Activated CD4-positive, alpha-beta T cell treated with anti-CD3 and anti-CD28 coated beads, Interleukin-2, amount 50 U/mL, for 24 hours (primary cell): ENCODE measurements around the gene TBXAS1.
"Not testable (repeated sequence)": the region's sequence is repeated elsewhere in the genome, so short reads cannot be mapped to it uniquely, and the experiment has no call there.

Experiments
- DNase-seq, 2 donors: peaks; one replicate each; pipeline ENCODE4 v3.0.0-alpha.2; 2020; ENCODE audit warnings: low read depth in 1 of 2, low spot score in 1 of 2

Gene TBXAS1

GRCh38 chr7:139913021-139913844 lies 84.2 kb downstream of the TBXAS1 start:
- DNase-seq: no peak

GRCh38 chr7:139913845-139914135 lies 84.7 kb downstream of the TBXAS1 start:
- DNase-seq: no peak

DNA sequence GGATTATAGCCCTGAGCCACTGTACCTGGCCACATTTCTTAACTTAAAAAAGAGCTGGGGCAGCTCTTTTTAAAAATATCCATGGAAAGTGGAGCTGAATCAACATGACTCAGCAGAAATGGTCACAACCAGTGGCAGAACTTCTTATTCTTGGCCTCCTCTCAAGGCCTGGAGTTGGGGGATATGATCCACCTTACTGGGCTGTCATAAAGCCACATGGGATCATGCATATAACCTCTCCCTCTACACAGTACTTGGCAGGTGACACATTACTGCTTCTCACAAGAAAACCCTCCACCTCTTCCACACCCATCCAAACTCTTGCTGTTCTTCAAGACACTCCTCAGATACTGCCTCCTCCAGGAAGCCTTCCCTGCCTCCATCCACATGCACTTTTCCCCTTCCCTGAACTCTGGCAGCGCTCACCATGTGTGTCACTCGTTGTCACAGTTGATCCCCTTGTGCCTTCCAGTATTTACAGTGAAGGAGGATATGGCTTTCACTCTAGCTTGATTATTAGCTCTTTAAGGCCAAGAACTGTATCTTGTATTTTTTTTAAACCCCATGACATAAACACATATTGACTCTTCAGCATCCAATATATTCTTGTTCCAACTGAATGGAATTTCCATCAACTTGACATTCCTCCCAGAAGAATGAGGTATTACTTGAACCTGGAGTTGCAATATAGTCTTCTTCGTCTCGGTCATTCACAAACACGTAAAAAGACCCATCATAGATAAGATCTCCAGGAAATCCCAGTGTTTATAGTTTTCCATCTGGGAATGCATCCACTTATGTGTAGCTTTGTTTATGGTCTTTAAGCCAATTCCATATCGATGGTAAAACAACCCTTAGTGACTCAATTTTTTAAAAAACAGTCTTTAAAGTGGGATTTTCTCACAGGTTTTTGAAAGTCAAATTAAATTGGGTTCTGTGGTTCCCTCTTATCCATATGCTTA lies 85.5 kb downstream of the TBXAS1 start:
- DNase-seq: no peak

DNA sequence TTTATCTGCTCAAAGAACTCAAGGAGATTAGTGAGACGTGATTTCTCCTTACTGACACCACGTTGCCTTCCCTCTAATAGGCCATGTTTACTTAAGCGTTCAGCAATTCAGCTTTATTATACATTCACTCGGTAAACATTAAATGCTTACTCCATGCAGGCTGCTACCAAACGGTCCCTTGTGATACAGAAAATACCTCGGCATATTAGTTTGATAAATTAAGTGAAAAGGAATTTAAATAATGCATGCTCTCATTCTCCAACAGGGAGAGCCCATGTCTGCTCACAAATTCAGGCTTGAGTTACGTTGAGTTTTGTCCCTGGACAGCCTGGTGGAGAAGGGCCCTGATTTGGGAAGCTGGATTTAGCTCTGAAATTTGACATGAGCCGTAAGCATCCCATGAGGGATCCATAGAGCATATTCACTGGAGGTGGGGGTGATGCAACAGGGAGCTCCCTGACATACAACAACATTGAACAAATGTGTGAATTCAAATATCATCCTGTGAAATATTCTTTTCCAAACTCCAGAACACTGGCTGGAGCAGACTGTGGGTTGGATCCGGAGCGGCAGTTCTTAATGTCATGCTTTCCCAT lies 86.3 kb downstream of the TBXAS1 start:
- DNase-seq: no peak

- DNase-seq: peak; percentile 30 to 76
Measured at GRCh38 chr7:139915864-139916716, 87.0 kb downstream of the TBXAS1 start.

DNA sequence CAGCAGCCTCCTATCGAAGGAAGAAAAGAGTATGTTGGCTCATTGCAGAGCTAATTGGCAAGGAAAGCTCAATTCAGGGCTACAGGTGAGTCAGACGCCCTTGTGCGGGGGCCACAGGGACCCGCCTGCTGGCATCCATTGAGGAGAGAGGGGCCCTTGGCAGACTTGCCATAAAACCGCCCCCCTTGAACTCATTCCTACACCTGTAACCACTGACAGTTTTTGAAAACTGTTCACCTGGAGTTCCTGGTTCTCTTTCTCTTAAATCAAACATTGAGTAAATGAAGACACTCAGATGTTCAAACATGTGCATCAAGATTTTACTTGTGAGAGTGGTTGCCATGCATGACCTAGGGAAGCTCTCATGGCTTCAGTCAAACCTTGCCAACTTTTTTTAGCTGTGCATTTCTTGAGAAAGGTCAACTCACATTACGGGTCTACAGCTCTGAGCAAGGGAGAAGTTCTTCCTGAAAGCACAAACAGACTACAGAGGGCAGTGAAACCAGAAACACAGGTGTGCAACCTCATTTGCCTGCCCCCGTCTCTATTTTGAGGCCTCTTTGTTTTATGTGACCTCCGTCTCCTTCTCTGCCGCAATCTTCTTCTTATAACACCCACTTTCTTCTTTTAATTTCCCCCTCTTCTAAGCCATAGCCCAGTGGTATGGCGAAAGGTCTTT lies 87.8 kb downstream of the TBXAS1 start:
- DNase-seq: no peak

DNA sequence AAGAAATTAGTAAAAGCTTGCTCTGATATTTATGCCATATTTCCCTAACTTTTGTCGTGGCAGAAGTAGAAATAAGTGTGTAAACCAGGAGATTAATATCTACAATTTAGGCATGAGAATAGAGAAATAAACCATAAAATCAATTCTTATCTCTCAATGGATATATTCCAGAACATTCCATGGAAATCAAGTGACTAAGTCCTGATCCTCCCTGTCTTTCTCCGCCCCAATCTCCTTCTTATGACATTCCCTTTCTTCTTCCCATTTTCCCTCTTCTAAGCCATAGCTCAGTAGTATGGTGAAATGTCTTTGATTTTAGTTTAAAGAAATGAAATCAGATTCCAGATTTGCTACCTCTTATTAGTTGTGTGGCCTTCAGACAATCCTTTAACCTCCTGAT lies 88.8 kb downstream of the TBXAS1 start:
- DNase-seq: no peak

DNA sequence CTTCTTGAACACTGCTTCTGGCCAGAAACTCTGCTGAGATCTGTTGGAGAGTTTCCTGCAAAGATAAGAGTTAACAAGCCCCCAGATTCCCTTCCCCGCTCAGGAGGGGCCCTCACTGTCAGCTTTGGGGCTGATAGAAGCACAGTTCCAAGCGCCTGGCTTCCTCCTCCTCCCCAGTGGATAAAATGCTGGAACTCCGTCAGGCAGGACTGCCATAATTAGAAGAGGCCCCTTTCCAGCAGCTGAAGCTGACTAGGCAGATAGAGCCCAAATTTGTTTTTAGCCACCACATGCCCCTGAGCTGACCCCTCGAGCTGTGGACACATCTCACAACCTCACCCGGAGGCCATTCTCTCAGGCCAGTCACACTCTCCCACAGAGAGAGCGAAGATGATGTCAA lies 89.4 kb downstream of the TBXAS1 start:
- DNase-seq: no peak

DNA sequence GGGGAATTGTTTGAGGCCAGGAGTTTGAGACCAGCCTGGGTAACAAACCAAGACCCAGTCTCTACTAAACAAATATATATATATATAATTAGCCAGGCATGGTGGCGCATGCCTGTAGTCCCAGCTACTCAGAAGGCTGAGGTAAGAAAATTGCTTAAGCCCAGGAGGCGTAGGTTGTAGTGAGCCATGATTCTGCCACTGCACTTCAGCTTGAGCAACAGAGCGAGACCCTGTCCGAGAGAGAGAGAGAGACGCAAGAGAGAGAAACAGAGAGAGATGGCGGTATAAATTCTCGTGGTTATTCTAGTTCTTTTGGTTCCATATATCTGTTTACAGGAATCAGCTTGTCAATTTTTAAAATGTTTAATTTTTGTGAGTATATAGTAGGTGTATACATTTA lies 94.0 kb downstream of the TBXAS1 start:
- no peak for DNase-seq

DNA sequence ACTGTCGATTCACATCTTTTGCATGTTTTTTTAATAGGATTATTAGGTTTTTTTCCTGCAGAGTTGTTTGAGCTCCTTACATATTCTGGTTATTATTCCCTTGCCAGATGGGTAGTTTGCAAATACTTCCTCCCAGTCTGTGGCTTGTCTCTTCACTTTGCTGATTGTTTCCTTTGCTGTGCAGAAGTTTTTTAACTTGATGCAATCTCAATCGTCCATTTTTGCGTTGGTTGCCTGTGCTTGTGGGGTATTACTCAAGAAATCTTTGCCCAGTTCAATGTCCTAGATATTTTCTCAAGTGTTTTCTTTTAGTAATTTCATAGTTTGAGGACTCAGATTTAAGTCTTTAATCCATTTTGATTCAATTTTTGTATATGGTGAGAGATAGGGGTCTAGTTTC lies 95.4 kb downstream of the TBXAS1 start:
- no peak for DNase-seq

DNA sequence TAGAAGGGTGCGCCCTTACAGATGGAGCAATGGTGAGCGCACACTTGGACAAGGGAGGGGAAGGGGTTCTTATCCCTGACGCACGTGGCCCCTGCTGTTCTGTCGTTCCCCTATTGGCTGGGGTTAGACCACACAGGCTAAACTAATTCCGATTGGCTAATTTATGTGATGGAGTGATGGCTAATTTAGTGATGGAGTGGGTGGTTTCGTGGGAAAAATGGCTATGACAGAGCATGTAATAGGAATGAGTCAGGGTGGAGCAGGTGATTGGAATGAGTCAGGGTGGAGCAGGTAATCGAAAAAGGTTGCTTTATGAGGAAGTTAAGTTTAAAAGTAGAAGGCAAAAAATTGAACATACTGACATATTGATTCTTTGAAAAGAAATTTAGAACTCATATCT lies 100.2 kb downstream of the TBXAS1 start:
- not testable (repeated sequence) for DNase-seq

- no peak for DNase-seq
Measured at GRCh38 chr7:139930286-139930965, 101.4 kb downstream of the TBXAS1 start.

DNA sequence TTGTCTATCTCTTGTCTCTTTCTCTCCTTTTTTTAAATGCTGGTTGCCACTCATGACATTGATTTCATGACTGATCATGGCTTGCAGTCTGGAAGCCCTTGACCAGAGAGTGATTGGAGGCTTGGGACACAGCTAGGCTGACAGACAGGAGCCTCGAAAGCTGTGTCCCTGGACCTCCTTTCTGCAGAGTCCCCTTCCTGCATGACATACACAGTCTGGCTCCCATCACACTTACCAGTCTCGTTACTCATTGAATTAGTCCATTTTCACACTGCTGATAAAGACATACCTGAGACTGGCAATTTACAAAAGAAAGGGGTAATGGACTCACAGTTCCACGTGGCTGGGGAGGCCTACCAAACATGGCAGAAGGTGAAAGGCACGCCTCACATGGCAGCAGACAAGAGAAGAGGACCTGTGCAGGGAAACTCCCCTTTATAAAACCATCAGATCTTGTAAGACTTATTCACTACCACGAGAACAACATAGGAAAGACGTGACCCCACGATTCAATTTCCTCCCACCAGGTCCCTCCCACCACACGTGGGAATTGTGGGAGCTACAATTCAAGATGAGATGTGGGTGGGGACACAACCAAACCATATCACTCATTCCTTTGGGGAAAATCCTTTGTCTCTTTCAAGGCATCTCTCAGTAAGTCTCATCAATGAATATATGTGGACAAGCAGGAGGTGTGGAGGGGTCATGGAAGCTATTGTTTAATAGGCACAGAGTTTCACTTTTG lies 102.3 kb downstream of the TBXAS1 start:
- DNase-seq: no peak

GRCh38 chr7:139932531-139932930 lies 103.5 kb downstream of the TBXAS1 start:
- DNase-seq: no peak

GRCh38 chr7:139936760-139937310 lies 107.8 kb downstream of the TBXAS1 start:
- no peak for DNase-seq

DNA sequence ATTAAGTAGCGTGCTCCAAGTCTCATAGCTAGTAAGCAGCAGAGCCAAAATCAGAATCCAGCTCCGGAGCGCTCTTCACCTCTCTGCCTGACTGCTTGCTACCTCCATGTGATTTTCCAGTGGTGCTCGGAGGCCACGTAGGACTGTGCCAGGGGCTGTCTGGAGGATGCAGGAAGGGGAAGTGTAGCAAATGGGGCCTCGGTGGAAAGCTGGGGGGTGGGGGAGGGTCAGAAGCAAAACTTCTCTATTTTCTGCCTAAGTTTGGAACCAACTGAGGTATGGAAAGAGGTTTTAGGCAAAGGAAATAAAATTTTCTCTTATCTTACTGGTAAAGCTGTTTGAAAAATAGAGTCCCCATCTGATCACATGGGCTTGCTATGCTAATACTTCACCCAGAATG lies 108.7 kb downstream of the TBXAS1 start:
- no peak for DNase-seq

GRCh38 chr7:139940866-139941265 lies 111.8 kb downstream of the TBXAS1 start:
- DNase-seq: no peak

- no peak for DNase-seq
Measured at GRCh38 chr7:139941421-139941820, 112.4 kb downstream of the TBXAS1 start.

DNA sequence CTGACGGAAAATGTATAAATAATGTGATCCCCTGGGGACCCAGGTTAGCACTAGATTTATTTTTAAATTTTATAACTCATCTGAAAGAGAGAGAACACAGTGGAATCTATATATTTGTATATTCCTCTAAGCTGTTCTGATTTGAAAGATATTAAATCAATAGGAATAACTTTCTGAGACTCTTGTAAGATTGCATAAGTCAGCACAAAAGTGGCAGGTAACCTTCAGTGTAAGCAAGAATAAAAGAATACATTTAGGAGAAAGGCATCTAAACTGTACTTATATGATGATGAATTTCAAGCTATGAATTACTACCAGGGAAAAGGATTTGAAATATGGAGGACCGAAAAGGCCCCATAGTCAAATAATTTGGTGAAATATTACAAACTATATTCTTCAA lies 112.8 kb downstream of the TBXAS1 start:
- DNase-seq: no peak
